Measurements from ENCODE around the gene GPANK1. TPM values are rescaled to one million over a fixed set of nuclear protein-coding genes. Genes with fewer than 3 reads are reported as not detected.

GPANK1 gene
- total RNA-seq, 2 donors from 2014 or later = 9.2 to 11.9 TPM

DNA sequence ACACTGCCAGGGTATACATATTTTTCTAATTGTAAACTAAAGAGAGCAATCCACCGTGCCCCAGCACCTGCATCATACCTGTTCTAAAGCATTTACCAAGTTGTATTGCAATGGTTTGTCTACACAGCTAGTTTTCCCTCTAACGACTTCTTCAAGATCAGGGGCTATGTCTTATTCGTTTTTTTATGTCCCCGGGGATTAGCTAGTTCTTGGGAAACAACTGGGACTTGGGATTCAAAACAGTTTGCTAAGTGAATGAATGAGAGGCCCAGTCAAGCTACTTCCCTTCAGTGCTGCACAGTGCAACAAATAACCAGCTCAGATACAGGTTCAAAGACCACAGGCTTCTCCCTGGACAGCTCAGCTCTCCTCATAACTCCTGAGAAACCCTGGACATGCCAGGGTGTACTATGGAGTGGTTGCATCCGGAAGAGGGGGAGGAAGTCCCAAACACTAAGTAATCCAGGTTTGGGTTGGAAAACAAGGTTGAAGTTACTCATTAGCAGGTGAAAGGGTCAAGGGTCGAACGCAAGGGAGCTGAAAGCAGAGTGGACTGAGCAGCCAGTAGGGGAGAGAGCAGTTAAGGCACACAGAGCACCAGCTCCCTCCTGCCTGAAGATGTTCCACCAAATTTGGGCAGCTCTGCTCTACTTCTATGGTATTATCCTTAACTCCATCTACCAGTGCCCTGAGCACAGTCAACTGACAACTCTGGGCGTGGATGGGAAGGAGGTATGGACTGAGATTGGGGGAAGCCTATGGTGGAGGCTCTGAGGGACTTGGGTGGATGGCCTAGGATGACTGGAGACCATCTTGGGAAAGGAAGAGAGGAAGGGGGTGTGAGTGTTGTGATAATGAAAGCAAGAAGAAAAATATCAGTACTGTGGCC, 9.2 kb downstream of the GPANK1 start, which contains the start of gene APOM:
Gene APOM, plus strand, starts transcription at position 546 of the 889 bp plus-strand sequence. Its CDS starts 73 bp downstream, at position 619.
- Mint-ChIP-seq H3K27ac (peak within 1 kb of the TSS; percentile 67), H3K36me3 (ENCODE audit: low read depth) (peaks cover 2% of the 10 kb centered on the region), H3K27me3 (no peaks in the 10 kb centered on the region), H3K4me3 (peak within 1 kb of the TSS; percentile 50), H3K4me1 (peaks cover 57% of the 10 kb centered on the region)
- no peak for DNase-seq
- ATAC-seq = no peak
- H3K9me3 ChIP-seq (ENCODE audit: control insufficient read depth, low read length, poor library complexity, severe bottlenecking) = no peaks in the 10 kb centered on the region

DNA sequence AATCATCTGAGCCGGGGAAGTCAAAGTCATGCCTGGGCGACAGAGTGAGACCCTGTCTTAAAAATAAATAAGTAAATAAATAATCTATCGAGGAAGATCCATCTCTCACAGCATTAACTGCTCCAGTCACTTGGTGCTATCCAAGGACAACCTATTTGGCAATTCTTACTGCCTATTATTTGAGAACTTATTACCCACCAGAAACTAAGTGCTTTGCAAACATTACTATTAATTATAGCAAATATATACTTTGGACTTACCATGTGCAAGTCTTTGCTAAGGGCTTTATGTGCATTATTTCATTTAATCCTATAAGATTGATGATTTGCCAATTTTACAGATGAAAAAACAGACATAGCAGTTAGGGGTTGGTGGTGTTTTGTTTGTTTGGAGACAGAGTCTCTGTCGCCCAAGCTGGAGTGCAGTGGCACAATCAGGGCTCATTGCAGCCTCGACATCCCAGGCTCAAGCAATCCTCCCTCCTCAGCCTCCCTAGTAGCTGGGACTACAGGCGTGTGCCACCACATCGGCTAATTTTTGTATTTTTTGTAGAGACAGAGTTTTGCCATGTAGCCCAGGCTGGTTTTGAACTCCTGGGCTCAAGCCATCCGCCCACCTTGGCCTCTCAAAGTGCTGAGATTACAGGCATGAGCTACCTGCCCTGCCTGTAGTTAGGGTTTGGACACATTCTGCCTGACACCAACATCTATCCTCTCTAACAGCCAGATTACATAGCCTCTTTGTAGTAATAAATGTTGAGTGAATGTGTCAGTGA, 10.0 kb downstream of the GPANK1 start:
- DNase-seq (no peak), ATAC-seq (no peak)
- H3K36me3 Mint-ChIP-seq (ENCODE audit: low read depth) = peaks cover 2% of the 10 kb centered on the region
- H3K27ac Mint-ChIP-seq = no peak overlapping the region
- H3K4me1 Mint-ChIP-seq = peaks cover 53% of the 10 kb centered on the region
- no peaks in the 10 kb centered on the region for H3K27me3 Mint-ChIP-seq
- no peaks in the 10 kb centered on the region for H3K9me3 ChIP-seq (ENCODE audit: control insufficient read depth, low read length, poor library complexity, severe bottlenecking)
- no peak overlapping the region for H3K4me3 Mint-ChIP-seq

DNA sequence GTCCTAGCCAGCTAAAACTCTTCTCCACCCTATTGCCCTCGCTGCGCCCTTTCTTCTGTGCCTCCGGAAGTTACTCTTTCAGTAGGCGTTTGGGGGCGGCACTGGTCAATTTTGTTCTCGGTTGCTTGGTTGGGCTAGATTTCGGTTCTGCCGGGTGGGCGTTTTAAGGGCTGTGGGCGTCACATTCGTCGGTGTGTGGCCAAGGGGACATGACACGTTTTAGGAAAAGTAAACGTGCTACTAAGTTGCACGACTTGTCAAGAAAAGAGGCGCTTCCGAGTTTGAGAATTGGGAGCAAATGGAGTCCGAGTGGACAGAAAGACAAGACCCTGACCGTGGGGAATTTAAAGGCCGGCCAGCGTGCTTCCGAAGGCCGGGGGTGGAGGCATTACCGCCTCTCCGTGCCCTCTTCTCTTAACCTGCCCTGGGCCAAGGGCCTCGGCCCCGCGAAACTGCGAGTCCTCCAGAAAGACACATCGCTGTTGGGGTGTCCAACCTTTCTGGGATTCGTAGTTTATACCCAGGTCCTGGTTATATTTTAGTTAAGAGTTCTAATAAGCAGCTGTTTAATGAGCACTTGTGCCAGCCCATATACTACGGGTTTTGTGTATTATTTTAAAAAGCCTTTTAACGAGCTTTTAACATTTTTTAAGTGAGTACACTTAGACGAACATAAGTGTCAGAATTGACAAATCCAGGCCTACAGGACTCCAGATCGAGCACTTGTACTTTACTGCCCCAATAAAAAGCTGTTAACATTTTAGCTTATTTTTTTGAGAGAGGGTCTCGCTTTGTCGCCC, 11.7 kb downstream of the GPANK1 start:
- H3K4me3 Mint-ChIP-seq = peak overlapping the region; percentile 96
- peaks cover 2% of the 10 kb centered on the region for H3K36me3 Mint-ChIP-seq (ENCODE audit: low read depth)

DNA sequence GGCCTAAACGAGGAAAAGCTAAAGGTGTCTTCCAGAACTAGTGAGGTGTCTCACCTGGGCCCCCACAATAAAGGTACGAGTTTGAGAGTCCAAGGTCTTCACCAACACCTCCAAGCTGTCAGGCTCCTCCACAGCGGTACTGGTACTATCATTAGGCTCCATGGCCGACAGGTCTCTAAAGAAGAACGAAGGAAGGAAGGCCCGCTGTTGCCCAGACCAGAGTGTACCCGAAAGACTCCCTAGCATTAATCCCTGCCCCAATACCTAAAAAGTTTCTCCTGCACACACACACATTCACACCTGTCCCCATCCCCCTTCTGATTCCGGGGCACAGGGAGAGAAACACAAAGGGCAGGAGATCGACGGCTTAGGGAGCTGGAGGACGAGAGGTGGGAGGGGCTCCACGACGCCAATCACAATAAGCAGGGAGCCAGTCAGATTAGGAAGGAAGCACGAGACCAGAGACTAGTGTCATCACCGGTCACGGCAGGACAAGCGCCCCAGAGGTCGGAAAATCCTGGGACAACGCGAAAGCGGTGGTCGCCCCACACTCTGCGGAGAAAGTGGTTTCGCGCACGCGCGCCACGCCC, 13.1 kb downstream of the GPANK1 start:
- Mint-ChIP-seq H3K27me3 (no peaks in the 10 kb centered on the region), H3K4me1 (peaks cover 37% of the 10 kb centered on the region), H3K27ac (peak overlapping the region; percentile 97), H3K4me3 (peak overlapping the region; percentile 96), H3K36me3 (ENCODE audit: low read depth) (peaks cover 2% of the 10 kb centered on the region)
- DNase-seq = no peak
- ATAC-seq = peak; percentile 27
- no peaks in the 10 kb centered on the region for H3K9me3 ChIP-seq (ENCODE audit: control insufficient read depth, low read length, poor library complexity, severe bottlenecking)

More for the DNA sequence above, 11.7 kb downstream of the GPANK1 start:
- peaks cover 42% of the 10 kb centered on the region for H3K4me1 Mint-ChIP-seq
- no peaks in the 10 kb centered on the region for H3K27me3 Mint-ChIP-seq
- peak overlapping the region; percentile 97 for H3K27ac Mint-ChIP-seq
- no peaks in the 10 kb centered on the region for H3K9me3 ChIP-seq (ENCODE audit: control insufficient read depth, low read length, poor library complexity, severe bottlenecking)
- peak; percentile 74 for ATAC-seq
- DNase-seq = peak in 2 of 3 donors; percentile 66 to 75

DNA sequence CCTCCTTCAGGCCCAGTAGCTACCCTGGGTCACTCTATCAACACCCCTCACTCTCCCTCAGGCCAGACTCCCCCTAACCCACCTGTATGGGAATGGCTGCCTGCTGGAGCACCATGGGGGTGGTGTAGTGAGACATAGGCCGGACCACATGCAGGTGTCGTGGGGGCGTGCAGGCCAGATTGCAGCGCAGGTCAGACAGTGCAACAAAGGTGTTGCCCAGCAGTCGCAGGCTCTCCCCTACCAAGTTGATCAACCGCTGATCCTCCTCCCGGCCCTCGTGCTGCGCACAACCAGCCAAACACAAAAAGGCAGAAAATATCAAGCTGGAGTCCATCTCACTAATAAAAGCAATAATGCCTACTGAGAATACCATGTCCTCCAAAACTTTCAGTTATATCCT, 19.5 kb downstream of the GPANK1 start:
- H3K4me1 Mint-ChIP-seq = peaks cover 10% of the 10 kb centered on the region
- ATAC-seq (no peak), DNase-seq (no peak)
- no peaks in the 10 kb centered on the region for H3K27me3 Mint-ChIP-seq
- H3K27ac Mint-ChIP-seq = peak overlapping the region; percentile 27
- H3K36me3 Mint-ChIP-seq (ENCODE audit: low read depth) = peaks cover 3% of the 10 kb centered on the region
- no peak overlapping the region for H3K4me3 Mint-ChIP-seq
- H3K9me3 ChIP-seq (ENCODE audit: control insufficient read depth, low read length, poor library complexity, severe bottlenecking) = no peaks in the 10 kb centered on the region

DNA sequence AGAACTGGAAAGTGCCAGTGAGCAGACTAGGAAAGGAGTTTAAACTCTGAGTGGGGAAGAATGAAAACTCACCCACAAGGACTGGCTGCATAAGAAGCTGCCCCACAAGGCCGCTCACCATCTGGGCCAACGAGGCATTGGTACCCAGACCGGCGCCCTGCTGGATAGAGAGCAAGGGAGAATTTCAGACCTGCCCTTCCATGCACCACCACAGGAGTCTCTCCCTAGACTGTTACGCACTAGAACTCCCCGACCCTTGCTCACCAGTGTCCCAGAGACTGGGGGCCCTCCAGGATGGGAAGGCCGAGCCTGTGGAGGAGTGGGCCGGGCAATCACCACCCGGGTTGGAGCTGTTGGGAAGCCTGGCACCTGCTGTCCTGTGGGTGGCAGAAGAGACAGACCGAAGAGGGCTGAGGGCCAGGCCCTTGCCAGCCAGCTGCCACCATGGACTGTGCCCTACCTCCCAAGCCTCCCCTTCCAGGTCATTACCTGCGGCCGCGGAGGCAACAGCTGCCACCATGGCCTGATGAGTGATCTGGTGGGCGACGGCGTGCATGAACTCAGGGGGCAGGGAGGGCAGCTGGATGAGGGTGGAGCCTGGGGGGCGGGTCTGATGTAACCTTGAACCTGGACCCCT, 20.9 kb downstream of the GPANK1 start:
- H3K36me3 Mint-ChIP-seq (ENCODE audit: low read depth) = peaks cover 3% of the 10 kb centered on the region

DNA sequence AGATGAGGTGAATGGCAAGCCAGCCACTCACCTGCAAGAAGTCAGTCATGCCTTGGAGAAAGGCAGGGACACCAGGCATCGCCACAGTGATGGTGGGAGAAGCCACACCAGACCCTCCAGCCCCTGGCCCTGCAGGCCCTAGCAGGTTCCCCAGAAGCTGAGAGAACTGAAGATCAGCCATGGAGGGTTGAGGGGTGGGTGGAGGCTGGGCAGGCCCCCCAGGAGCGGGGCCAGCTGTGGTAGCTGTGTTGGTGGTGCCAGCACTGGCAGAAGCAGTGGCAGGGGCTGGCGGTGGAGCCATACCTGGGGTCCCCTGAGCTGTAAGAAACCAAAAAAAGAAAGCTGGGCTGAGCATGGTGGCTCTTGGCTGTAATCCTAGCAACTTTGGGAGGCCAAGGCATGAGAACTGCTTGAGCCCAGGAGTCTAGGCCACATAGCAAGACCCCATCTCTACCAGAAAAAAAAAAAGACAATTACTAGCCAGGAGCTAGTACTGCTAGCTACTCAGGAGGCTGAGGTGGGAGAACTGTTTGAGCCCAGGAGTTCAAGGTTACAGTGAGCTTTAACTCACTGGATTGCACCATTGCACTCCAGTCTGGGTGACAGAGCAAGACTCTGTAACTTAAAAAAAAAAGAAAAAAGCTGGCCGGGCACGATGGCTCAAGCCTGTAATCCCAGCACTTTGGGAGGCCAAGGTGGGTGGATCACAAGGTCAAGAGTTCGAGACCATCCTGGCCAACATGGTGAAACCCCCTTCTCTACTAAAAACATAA, 21.8 kb downstream of the GPANK1 start:
- Mint-ChIP-seq H3K36me3 (ENCODE audit: low read depth) (peaks cover 3% of the 10 kb centered on the region), H3K4me1 (peaks cover 4% of the 10 kb centered on the region), H3K4me3 (no peak overlapping the region), H3K27me3 (no peaks in the 10 kb centered on the region), H3K27ac (no peak overlapping the region)
- ATAC-seq = no peak
- DNase-seq = no peak
- H3K9me3 ChIP-seq (ENCODE audit: control insufficient read depth, low read length, poor library complexity, severe bottlenecking) = no peaks in the 10 kb centered on the region

More for the DNA sequence above, 20.9 kb downstream of the GPANK1 start:
- H3K27me3 Mint-ChIP-seq = no peaks in the 10 kb centered on the region
- no peaks in the 10 kb centered on the region for H3K9me3 ChIP-seq (ENCODE audit: control insufficient read depth, low read length, poor library complexity, severe bottlenecking)
- no peak for ATAC-seq
- H3K27ac Mint-ChIP-seq = peak overlapping the region; percentile 16
- no peak overlapping the region for H3K4me3 Mint-ChIP-seq
- no peak for DNase-seq
- H3K4me1 Mint-ChIP-seq = peaks cover 4% of the 10 kb centered on the region

DNA sequence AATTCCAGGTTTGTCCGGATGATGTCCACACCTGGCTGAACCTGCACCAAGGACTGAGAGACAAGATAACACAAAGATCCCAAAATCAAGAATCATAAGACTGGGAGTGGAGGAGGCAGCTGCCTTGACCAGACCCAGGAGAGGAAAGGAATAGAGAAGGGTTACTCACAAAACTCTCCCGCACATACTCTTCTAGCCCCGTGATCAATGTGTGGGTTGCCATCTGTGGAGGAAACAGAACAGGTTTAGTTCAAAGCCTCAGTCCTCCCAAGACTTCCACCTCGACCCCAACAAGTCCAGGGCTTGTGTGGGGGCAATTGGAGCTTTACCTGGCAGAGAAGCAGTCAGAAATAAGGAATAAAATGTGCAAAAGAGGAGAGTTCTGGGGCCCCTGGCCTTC, 23.4 kb downstream of the GPANK1 start:
- Mint-ChIP-seq H3K4me3 (no peak overlapping the region), H3K27ac (no peak overlapping the region), H3K4me1 (peaks cover 4% of the 10 kb centered on the region), H3K36me3 (ENCODE audit: low read depth) (peaks cover 3% of the 10 kb centered on the region), H3K27me3 (no peaks in the 10 kb centered on the region)
- DNase-seq (no peak), ATAC-seq (no peak)
- no peaks in the 10 kb centered on the region for H3K9me3 ChIP-seq (ENCODE audit: control insufficient read depth, low read length, poor library complexity, severe bottlenecking)

DNA sequence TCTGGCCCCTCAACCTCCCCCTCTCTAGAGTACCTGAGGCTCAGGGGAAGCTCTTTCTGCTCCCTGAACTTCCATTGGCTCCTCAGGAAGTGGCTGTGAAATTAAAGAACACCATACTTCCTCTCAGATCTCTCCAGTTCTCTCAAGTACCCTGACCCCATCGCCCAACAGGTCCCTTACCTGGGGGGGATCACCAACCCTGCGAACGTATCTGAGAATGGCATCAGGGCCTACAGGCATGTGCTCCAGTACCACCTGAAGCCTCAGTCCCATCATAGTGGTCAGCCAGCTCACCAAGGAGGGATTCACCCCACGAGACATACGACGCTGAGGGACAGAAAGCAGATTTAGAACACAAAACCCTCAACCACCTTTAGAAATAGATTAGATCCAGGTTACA, 24.2 kb downstream of the GPANK1 start:
- Mint-ChIP-seq H3K27me3 (no peaks in the 10 kb centered on the region), H3K36me3 (ENCODE audit: low read depth) (peaks cover 3% of the 10 kb centered on the region), H3K4me1 (peaks cover 4% of the 10 kb centered on the region), H3K4me3 (no peak overlapping the region), H3K27ac (no peak overlapping the region)
- H3K9me3 ChIP-seq (ENCODE audit: control insufficient read depth, low read length, poor library complexity, severe bottlenecking) = no peaks in the 10 kb centered on the region
- ATAC-seq (no peak), DNase-seq (no peak)

DNA sequence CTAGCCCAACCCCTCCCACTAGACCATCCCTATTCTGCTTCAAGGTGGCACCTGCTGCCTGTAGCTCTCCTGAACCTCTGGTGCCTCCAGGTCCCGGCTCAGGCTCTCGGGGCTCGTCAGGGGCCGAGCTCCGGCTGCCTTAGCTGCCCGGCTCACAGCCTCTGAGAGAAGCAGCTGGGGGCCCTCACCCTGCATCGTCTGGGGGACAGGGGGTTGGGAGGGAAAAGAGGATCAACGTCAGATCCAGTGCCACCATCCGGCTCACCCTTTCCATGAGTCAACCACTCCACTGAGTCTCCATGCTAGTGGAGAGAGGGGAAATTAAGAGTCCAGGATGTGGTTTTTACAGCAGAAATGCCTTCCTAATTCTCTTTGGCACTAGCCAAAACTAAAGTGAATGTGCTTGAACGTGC, 25.3 kb downstream of the GPANK1 start:
- DNase-seq (no peak), ATAC-seq (no peak)
- Mint-ChIP-seq H3K27me3 (no peaks in the 10 kb centered on the region), H3K27ac (no peak overlapping the region), H3K4me3 (no peak overlapping the region), H3K36me3 (ENCODE audit: low read depth) (no peaks in the 10 kb centered on the region), H3K4me1 (no peaks in the 10 kb centered on the region)
- H3K9me3 ChIP-seq (ENCODE audit: control insufficient read depth, low read length, poor library complexity, severe bottlenecking) = no peaks in the 10 kb centered on the region

DNA sequence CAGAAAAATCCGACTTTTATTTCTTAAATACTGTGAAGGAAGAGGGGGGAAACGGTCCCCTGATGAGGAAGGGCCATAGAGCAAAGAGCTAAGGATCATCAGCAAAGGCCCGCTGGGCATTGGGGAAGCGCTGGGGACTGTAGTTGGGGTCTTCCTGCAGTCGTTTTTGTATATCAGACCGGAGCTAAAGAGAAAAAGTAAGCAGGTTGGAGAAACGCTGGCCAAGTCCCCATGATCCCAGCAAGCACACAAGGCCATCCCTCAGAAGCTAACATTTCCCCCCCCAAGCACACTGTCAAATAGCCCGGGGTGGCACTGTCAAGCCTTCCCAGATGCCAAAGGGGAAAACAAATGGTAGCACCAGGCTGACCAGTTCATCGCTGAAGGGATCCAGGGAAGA, 25.8 kb downstream of the GPANK1 start:
- no peak overlapping the region for H3K27ac Mint-ChIP-seq
- H3K27me3 Mint-ChIP-seq = no peaks in the 10 kb centered on the region
- DNase-seq (no peak), ATAC-seq (no peak)
- H3K4me3 Mint-ChIP-seq = no peak overlapping the region
- H3K4me1 Mint-ChIP-seq = peaks cover 1% of the 10 kb centered on the region
- peaks cover under 1% of the 10 kb centered on the region for H3K36me3 Mint-ChIP-seq (ENCODE audit: low read depth)
- no peaks in the 10 kb centered on the region for H3K9me3 ChIP-seq (ENCODE audit: control insufficient read depth, low read length, poor library complexity, severe bottlenecking)

All from T-helper 17 cell (primary cell).